AG09309 (cell line): Measurements from ENCODE around the gene IQCN.

Source experiments
- DNase-seq: peaks from one replicate; pipeline ENCODE4 v3.0.0-alpha.2; 2010; ENCODE audit warnings: low read depth
- H3K4me3 ChIP-seq: 2 replicates; pipeline ENCODE4 v1.5.1; 2011; ENCODE audit warnings: mild to moderate bottlenecking, low read depth, low read length, moderate library complexity; ENCODE audit not compliant: control insufficient read depth
- CTCF ChIP-seq: IDR thresholded peaks from 2 replicates; pipeline ENCODE4 v1.5.1; 2011; ENCODE audit warnings: mild to moderate bottlenecking, low read depth, low read length, inconsistent platforms; ENCODE audit not compliant: insufficient read depth, control insufficient read depth; ENCODE audit errors: missing control alignments

The IQCN gene

GRCh38 chr19:18257503-18258470 is 16.5 kb downstream of the IQCN start:
- H3K4me3 ChIP-seq = no peak overlapping the region
- no peak for DNase-seq
- no peak for TF ChIP-seq CTCF

GRCh38 chr19:18254546-18255503 is 19.4 kb downstream of the IQCN start:
- TF ChIP-seq CTCF = no peak
- no peak for DNase-seq
- no peak overlapping the region for H3K4me3 ChIP-seq

- no peak for DNase-seq
- no peak for TF ChIP-seq CTCF
- no peak overlapping the region for H3K4me3 ChIP-seq
Observed at GRCh38 chr19:18253716-18254115, 20.5 kb downstream of the IQCN start.

- H3K4me3 ChIP-seq = no peak overlapping the region
- no peak for DNase-seq
- TF ChIP-seq CTCF = no peak
Observed at GRCh38 chr19:18253130-18253529, 21.1 kb downstream of the IQCN start.

GRCh38 chr19:18252370-18252717 is 21.9 kb downstream of the IQCN start:
- no peak overlapping the region for H3K4me3 ChIP-seq
- no peak for TF ChIP-seq CTCF
- DNase-seq = no peak

GRCh38 chr19:18251587-18252369 is 22.5 kb downstream of the IQCN start:
- peak; percentile 93 for TF ChIP-seq CTCF
- DNase-seq = peak; percentile 13
- no peak overlapping the region for H3K4me3 ChIP-seq
